Measurements from ENCODE around the gene LRRC61.

The LRRC61 gene

GRCh38 chr7:150358433-150358832, 35.3 kb downstream of the LRRC61 start:
- no peak for DNase-seq

GRCh38 chr7:150358988-150359621, 36.0 kb downstream of the LRRC61 start:
- no peak for DNase-seq

- DNase-seq: no peak
These were observed 36.6 kb downstream of the LRRC61 start for GRCh38 chr7:150359622-150360362.

- DNase-seq: no peak
These were observed 37.4 kb downstream of the LRRC61 start for GRCh38 chr7:150360363-150361058.

GRCh38 chr7:150361402-150361801, 38.2 kb downstream of the LRRC61 start:
- DNase-seq: no peak

GRCh38 chr7:150361807-150362621, 38.9 kb downstream of the LRRC61 start:
- DNase-seq: no peak

GRCh38 chr7:150363370-150363769, 40.2 kb downstream of the LRRC61 start:
- DNase-seq: no peak

- DNase-seq: no peak
These were observed 40.7 kb downstream of the LRRC61 start for GRCh38 chr7:150363872-150364271.

GRCh38 chr7:150365194-150365593, 42.0 kb downstream of the LRRC61 start:
- DNase-seq: no peak

- no peak for DNase-seq
These were observed 42.7 kb downstream of the LRRC61 start for GRCh38 chr7:150365673-150366398.

- DNase-seq: no peak
These were observed 44.5 kb downstream of the LRRC61 start for GRCh38 chr7:150367677-150368095.

- peak; percentile 97 for DNase-seq
These were observed 45.1 kb downstream of the LRRC61 start, which contains the start of gene REPIN1 for GRCh38 chr7:150368096-150368883. Gene REPIN1 (plus strand): TSS chr7:150368822. CDS start chr7:150369712, 890 bp downstream.

GRCh38 chr7:150368884-150369747, 46.0 kb downstream of the LRRC61 start:
- peak; percentile 62 for DNase-seq

- no peak for DNase-seq
These were observed 46.8 kb downstream of the LRRC61 start for GRCh38 chr7:150369748-150370501.

- DNase-seq: no peak
These were observed 47.5 kb downstream of the LRRC61 start for GRCh38 chr7:150370612-150371071.

GRCh38 chr7:150371131-150371995, 48.2 kb downstream of the LRRC61 start:
- no peak for DNase-seq

- no peak for DNase-seq
These were observed 48.8 kb downstream of the LRRC61 start for GRCh38 chr7:150371996-150372270.

- no peak for DNase-seq
These were observed 49.3 kb downstream of the LRRC61 start for GRCh38 chr7:150372271-150373048.

Measured in COR-L47 (cell line).